Lung microvascular endothelial cell (primary cell): ENCODE results near the gene NODAL. TPM values are rescaled to one million over a fixed set of nuclear protein-coding genes. Genes with fewer than 3 reads are reported as not detected.

ENCODE experiments used
- DNase-seq, 2 donors: peaks; one replicate each; pipeline versions ENCODE4 v3.0.0 to v3.0.0-alpha.2; 2010; ENCODE audit warnings: low read depth in 2 of 2
- total RNA-seq: library from RNA; depleted of rRNA; stranded (reverse); fragments of >200 nt; gene quantifications from 2 replicates; pipeline ENCODE4 v1.2.1, GENCODE V29; 2014

NODAL gene
- total RNA-seq, 1 donor from 2014 or later = not detected

- DNase-seq = no peak
These were observed 23.8 kb upstream of the NODAL start for GRCh38 chr10:70465278-70465677.

GRCh38 chr10:70462349-70462984 is 21.0 kb upstream of the NODAL start:
- DNase-seq = peak; percentile 29 to 49

- peak; percentile 67 to 69 for DNase-seq
These were observed 20.2 kb upstream of the NODAL start for GRCh38 chr10:70461397-70462348.

- no peak for DNase-seq
These were observed 18.5 kb upstream of the NODAL start for GRCh38 chr10:70459774-70460490.

GRCh38 chr10:70459061-70459773 is 17.7 kb upstream of the NODAL start:
- no peak for DNase-seq

- peak; percentile 76 to 84 for DNase-seq
These were observed 17.0 kb upstream of the NODAL start for GRCh38 chr10:70458329-70459060.

- no peak for DNase-seq
These were observed 16.4 kb upstream of the NODAL start for GRCh38 chr10:70457759-70458305.

- DNase-seq = no peak
These were observed 14.7 kb upstream of the NODAL start for GRCh38 chr10:70456164-70456563.

- DNase-seq = no peak
These were observed 13.7 kb upstream of the NODAL start for GRCh38 chr10:70455213-70455630.

- DNase-seq = no peak
These were observed 6.8 kb upstream of the NODAL start for GRCh38 chr10:70448236-70448635.

- no peak for DNase-seq
These were observed 4.5 kb upstream of the NODAL start for GRCh38 chr10:70445718-70446657.

GRCh38 chr10:70444744-70445143 is 3.3 kb upstream of the NODAL start:
- DNase-seq = no peak

GRCh38 chr10:70442332-70442988 is 979 bp upstream of the NODAL start:
- DNase-seq = no peak

- no peak for DNase-seq
These were observed 421 bp upstream of the NODAL start for GRCh38 chr10:70441895-70442309.

GRCh38 chr10:70440296-70441160 is 953 bp downstream of the NODAL start:
- DNase-seq = no peak

GRCh38 chr10:70437721-70438120 is 3.8 kb downstream of the NODAL start:
- no peak for DNase-seq

- no peak for DNase-seq
These were observed 6.0 kb downstream of the NODAL start for GRCh38 chr10:70435241-70436085.
